ENCODE measurements around the gene MDFI.

GRCh38 chr6:41589636-41590622 is 48.3 kb upstream of the MDFI start:
- TF ChIP-seq, protein P1, sequence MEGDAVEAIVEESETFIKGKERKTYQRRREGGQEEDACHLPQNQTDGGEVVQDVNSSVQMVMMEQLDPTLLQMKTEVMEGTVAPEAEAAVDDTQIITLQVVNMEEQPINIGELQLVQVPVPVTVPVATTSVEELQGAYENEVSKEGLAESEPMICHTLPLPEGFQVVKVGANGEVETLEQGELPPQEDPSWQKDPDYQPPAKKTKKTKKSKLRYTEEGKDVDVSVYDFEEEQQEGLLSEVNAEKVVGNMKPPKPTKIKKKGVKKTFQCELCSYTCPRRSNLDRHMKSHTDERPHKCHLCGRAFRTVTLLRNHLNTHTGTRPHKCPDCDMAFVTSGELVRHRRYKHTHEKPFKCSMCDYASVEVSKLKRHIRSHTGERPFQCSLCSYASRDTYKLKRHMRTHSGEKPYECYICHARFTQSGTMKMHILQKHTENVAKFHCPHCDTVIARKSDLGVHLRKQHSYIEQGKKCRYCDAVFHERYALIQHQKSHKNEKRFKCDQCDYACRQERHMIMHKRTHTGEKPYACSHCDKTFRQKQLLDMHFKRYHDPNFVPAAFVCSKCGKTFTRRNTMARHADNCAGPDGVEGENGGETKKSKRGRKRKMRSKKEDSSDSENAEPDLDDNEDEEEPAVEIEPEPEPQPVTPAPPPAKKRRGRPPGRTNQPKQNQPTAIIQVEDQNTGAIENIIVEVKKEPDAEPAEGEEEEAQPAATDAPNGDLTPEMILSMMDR (IDR thresholded peaks at IDR 0.05; ENCODE audit: poor library complexity, severe bottlenecking), result no peak
- TF ChIP-seq, protein P2, sequence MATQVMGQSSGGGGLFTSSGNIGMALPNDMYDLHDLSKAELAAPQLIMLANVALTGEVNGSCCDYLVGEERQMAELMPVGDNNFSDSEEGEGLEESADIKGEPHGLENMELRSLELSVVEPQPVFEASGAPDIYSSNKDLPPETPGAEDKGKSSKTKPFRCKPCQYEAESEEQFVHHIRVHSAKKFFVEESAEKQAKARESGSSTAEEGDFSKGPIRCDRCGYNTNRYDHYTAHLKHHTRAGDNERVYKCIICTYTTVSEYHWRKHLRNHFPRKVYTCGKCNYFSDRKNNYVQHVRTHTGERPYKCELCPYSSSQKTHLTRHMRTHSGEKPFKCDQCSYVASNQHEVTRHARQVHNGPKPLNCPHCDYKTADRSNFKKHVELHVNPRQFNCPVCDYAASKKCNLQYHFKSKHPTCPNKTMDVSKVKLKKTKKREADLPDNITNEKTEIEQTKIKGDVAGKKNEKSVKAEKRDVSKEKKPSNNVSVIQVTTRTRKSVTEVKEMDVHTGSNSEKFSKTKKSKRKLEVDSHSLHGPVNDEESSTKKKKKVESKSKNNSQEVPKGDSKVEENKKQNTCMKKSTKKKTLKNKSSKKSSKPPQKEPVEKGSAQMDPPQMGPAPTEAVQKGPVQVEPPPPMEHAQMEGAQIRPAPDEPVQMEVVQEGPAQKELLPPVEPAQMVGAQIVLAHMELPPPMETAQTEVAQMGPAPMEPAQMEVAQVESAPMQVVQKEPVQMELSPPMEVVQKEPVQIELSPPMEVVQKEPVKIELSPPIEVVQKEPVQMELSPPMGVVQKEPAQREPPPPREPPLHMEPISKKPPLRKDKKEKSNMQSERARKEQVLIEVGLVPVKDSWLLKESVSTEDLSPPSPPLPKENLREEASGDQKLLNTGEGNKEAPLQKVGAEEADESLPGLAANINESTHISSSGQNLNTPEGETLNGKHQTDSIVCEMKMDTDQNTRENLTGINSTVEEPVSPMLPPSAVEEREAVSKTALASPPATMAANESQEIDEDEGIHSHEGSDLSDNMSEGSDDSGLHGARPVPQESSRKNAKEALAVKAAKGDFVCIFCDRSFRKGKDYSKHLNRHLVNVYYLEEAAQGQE (IDR thresholded peaks at IDR 0.05; ENCODE audit: borderline replicate concordance), result no peak
- no peak for TF ChIP-seq TAF1 (IDR thresholded peaks at IDR 0.05; ENCODE audit: low read depth)
- no peak for TF ChIP-seq EZH2 (IDR thresholded peaks at IDR 0.05; ENCODE audit: borderline replicate concordance, insufficient read depth, low read length, poor library complexity, severe bottlenecking)
- no peak for TF ChIP-seq POLR2AphosphoS5 (IDR thresholded peaks at IDR 0.05)
- no peak for TF ChIP-seq RAD21 (conservative IDR thresholded peaks at IDR 0.05)
- no peak for TF ChIP-seq EP300 (conservative IDR thresholded peaks at IDR 0.05; ENCODE audit: poor library complexity, severe bottlenecking)
- TF ChIP-seq SMC3 (conservative IDR thresholded peaks at IDR 0.05; ENCODE audit: poor library complexity), result no peak
- TF ChIP-seq MXI1 (conservative IDR thresholded peaks at IDR 0.05; ENCODE audit: poor library complexity, severe bottlenecking), result no peak

Measured in neural cell (in vitro differentiated cells).